Stomach (tissue), 4 donors: ENCODE measurements around the gene RAB1B.

Experiments
- CTCF ChIP-seq, 7 experiments: fragments of 450-650 bp in 4 of 7; fragments of 200-600 bp in 3 of 7; sonication (generic) in 3 of 7; IDR thresholded peaks; one replicate each; pipeline ENCODE4 v1.5.1; 2016 to 2019; ENCODE audit warnings: antibody characterized with exemption in 7 of 7, control low read depth in 2 of 7, mild to moderate bottlenecking in 1 of 7
- POLR2AphosphoS5 ChIP-seq, 3 donors: sonication (generic); formaldehyde crosslinking; IDR thresholded peaks; one replicate each; pipeline ENCODE4 v1.6.1; 2016; ENCODE audit warnings: antibody characterized with exemption in 3 of 3

- no peak for TF ChIP-seq CTCF (IDR thresholded peaks at IDR 0.05)
- TF ChIP-seq POLR2AphosphoS5 (IDR thresholded peaks at IDR 0.05) = no peak
Observed at GRCh38 chr11:66314561-66315497, 46.4 kb downstream of the RAB1B start.
